ENCODE measurements around the gene SPRY2.
A peak's percentile ranks its signal among the peaks of the same experiment; 100 is the strongest.
"Not testable (repeated sequence)": the region's sequence is repeated elsewhere in the genome, so short reads cannot be mapped to it uniquely, and the experiment has no call there.

SPRY2 gene

DNA sequence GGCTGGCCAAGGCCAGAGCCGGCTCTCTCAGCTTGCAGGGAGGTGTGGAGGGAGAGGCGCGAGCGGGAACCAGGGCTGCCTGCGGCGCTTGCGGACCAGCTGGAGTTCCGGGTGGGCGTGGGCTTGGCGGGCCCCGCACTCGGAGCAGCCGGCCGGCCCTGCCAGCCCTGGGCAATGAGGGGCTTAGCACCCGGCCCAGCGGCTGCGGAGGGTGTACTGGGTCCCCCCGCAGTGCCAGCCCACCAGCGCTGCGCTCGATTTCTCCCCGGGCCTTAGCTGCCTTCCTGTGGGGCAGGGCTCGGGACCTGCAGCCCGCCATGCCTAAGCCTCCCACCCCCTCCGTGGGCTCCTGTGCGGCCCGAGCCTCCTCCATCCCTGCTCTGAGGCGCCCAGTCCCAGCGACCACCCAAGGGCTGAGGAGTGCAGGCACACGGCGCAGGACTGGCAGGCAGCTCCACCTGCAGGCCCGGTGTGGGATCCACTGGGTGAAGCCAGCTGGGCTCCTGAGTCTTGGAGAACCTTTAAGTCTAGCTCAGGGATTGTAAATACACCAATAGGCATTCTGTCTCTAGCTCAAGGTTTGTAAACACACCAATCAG, 14.7 kb upstream of the SPRY2 start:
- not testable (repeated sequence) for DNase-seq (ENCODE audit: low read depth, low spot score); H3K4me3 ChIP-seq (ENCODE audit: low read length); H3K27ac ChIP-seq (ENCODE audit: low read length); H3K27me3 ChIP-seq (ENCODE audit: control insufficient read depth, insufficient read depth, low read length); H3K9me3 ChIP-seq (ENCODE audit: control insufficient read depth, insufficient read depth, low read length); H3K4me1 ChIP-seq (ENCODE audit: control insufficient read depth, insufficient read depth, low read length); H3K36me3 ChIP-seq (ENCODE audit: control insufficient read depth, insufficient read depth, low read length)
- WGBS (ENCODE audit: insufficient coverage, insufficient read length): no CpG with 5 or more reads among the region's 32 CpGs

DNA sequence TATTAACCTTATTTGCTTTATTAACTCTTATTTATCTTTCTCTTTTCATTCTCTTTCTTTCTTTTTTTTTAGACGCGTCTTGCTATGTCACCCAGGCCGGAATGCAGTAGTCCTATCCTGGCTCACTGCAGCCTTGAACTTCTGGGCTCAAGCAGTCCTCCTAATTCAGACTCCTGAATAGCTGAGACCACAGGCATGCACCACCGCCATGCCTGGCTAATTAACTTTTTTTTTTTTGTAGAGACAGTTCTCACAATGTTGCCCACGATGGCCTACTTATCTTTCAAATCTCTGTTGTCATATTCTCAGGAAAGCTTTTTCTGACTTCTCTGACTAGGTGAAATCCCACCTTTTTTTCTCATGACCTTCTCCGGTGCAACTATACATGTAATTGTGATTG, 7.8 kb upstream of the SPRY2 start:
- no peaks in the 10 kb centered on the region for H3K27me3 ChIP-seq (ENCODE audit: control insufficient read depth, insufficient read depth, low read length)
- no peak for DNase-seq (ENCODE audit: low read depth, low spot score)
- no peaks in the 10 kb centered on the region for H3K36me3 ChIP-seq (ENCODE audit: control insufficient read depth, insufficient read depth, low read length)

DNA sequence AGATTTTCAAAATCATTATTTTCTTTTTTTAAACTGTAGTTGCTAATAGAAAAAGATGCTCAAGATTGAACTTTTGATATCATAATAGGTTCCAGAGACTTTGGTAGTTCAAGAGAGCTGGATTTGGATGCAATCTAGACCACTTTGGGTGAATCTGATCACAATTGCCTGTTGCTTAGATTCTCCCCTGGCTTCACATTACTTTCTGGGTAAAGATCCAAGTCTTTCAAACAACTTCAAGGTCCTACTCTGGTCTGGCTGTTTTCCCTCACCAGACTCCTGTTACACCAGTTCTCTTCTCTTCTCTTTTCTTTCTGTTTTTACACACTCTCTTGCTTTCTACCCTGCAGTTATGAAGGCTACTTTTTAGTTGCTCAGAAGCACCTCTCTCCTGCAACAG, 7.4 kb upstream of the SPRY2 start:
- H3K4me3 ChIP-seq (ENCODE audit: low read length): no peak overlapping the region
- H3K9me3 ChIP-seq (ENCODE audit: control insufficient read depth, insufficient read depth, low read length): no peaks in the 10 kb centered on the region
- no peaks in the 10 kb centered on the region for H3K4me1 ChIP-seq (ENCODE audit: control insufficient read depth, insufficient read depth, low read length)
- H3K27me3 ChIP-seq (ENCODE audit: control insufficient read depth, insufficient read depth, low read length): no peaks in the 10 kb centered on the region
- DNase-seq (ENCODE audit: low read depth, low spot score): no peak
- no peak overlapping the region for H3K27ac ChIP-seq (ENCODE audit: low read length)
- no peaks in the 10 kb centered on the region for H3K36me3 ChIP-seq (ENCODE audit: control insufficient read depth, insufficient read depth, low read length)

More for the DNA sequence above, 7.8 kb upstream of the SPRY2 start:
- no peak overlapping the region for H3K4me3 ChIP-seq (ENCODE audit: low read length)
- no peaks in the 10 kb centered on the region for H3K9me3 ChIP-seq (ENCODE audit: control insufficient read depth, insufficient read depth, low read length)
- no peaks in the 10 kb centered on the region for H3K4me1 ChIP-seq (ENCODE audit: control insufficient read depth, insufficient read depth, low read length)
- 100% methylated on average over 2 of the region's 6 CpGs for WGBS (ENCODE audit: insufficient coverage, insufficient read length)
- no peak overlapping the region for H3K27ac ChIP-seq (ENCODE audit: low read length)

DNA sequence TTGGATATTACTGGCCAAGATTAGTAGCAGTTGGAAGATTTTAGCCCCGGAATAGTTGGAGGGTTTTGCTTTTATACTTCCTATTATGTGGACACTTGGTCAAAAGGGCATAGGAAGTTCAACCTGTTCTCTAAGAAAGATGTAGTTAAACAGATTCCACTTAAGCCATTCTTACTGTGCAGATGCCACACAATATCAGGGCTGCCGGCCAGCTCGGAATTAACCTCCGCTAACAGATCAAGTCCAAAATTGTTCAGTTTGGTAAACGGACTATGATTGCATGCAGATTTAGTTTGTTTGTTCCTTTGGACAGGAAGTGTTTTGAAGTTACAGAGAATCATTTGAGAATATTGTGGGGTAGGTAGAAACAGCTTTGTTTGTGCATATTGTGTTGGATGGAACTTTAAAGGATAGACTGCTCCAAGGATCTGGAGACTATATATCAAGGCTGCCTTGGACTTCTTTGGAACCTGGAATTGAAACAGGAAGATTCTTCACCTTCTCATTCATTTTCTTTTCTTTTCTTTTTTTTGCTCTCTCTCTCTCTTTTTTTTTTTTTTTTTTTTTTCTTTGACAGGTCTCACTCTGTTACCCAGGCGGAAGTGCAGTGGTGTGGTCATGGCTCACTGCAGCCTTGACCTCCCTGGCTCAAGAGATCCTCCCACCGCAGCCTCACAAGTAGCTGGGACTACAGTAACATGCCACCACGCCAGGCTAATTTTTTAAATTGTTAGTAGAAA, 5.0 kb upstream of the SPRY2 start:
- WGBS (ENCODE audit: insufficient coverage, insufficient read length): no CpG with 5 or more reads among the region's 8 CpGs
- 0 out of 2 replicates have a peak, but pooled peaks cover 1% of the 10 kb centered on the region for H3K4me1 ChIP-seq (ENCODE audit: control insufficient read depth, insufficient read depth, low read length)
- H3K9me3 ChIP-seq (ENCODE audit: control insufficient read depth, insufficient read depth, low read length): no peaks in the 10 kb centered on the region
- no peak for DNase-seq (ENCODE audit: low read depth, low spot score)
- no peak overlapping the region for H3K4me3 ChIP-seq (ENCODE audit: low read length)
- no peak overlapping the region for H3K27ac ChIP-seq (ENCODE audit: low read length)
- H3K27me3 ChIP-seq (ENCODE audit: control insufficient read depth, insufficient read depth, low read length): no peaks in the 10 kb centered on the region
- H3K36me3 ChIP-seq (ENCODE audit: control insufficient read depth, insufficient read depth, low read length): no peaks in the 10 kb centered on the region

DNA sequence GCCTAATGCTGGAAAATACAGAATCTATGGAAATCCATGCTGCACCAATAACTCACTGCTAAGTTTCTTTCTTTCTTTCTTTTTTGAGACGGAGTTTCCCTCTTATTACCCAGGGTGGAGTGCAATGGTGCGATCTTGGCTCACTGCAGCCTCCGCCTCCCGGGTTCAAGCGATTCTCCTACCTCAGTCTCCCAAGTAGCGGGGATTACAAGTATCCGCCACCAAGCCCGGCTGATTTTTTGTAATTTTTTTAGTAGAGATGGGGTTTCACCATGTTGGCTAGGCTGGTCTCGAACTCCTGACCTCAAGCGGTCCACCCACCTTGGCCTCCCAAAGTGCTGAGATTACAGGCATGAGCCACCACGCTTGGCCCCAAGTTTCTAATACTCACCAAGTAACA, 3.1 kb upstream of the SPRY2 start:
- not testable (repeated sequence) for H3K27ac ChIP-seq (ENCODE audit: low read length); DNase-seq (ENCODE audit: low read depth, low spot score); H3K4me3 ChIP-seq (ENCODE audit: low read length); H3K4me1 ChIP-seq (ENCODE audit: control insufficient read depth, insufficient read depth, low read length); H3K9me3 ChIP-seq (ENCODE audit: control insufficient read depth, insufficient read depth, low read length); H3K27me3 ChIP-seq (ENCODE audit: control insufficient read depth, insufficient read depth, low read length); H3K36me3 ChIP-seq (ENCODE audit: control insufficient read depth, insufficient read depth, low read length)
- no CpG with 5 or more reads among the region's 11 CpGs for WGBS (ENCODE audit: insufficient coverage, insufficient read length)

DNA sequence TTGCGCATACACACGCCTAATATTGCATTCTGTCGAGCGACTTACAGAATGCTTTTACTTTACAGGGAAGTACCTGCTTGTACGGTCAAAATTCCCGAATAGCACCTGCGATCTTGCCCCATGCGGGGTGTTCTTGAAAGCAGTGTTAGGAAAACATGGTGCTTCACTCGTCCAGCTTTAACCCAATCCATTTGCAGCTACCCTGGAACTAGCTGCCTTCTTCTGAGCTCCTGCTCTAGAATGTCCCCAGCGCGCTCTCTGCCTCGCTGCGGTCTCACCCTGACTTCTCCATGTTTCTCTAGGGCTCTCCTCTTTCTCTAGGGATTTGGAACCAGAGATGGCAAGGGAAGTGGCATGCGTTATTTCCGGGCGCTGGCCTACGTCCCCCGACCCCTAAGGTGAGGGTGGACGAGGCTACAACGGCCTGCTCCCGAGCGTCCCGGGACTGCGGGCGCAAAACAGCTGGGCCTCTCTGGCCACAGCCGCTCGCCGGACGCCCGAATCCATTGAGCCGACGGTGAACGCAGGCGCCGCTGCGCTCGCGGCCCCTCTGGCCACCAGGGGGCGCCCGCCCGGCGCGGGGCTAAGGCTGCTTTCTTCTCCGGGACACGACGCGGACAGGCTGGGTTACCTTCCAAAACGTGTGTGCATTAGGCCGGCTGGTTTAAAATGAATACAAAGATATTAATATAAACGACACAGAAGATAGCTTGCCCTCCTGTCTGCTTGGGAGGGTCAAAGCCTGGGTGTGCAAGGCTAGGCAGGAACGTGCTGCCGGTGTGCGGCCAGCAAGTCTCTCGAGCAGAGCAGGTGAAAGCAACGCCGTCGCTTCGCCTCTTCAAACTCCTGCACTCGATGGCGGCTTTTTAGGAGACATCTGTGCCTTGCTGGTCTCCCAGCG, 1.8 kb upstream of the SPRY2 start:
- Histone ChIP-seq H3K9me3 (ENCODE audit: control insufficient read depth, insufficient read depth, low read length) (no peaks in the 10 kb centered on the region), H3K27me3 (ENCODE audit: control insufficient read depth, insufficient read depth, low read length) (no peaks in the 10 kb centered on the region), H3K4me3 (ENCODE audit: low read length) (peak overlapping the region; percentile 49; the same call in 1 of the 2 replicates), H3K36me3 (ENCODE audit: control insufficient read depth, insufficient read depth, low read length) (no peaks in the 10 kb centered on the region), H3K27ac (ENCODE audit: low read length) (no peak overlapping the region), H3K4me1 (ENCODE audit: control insufficient read depth, insufficient read depth, low read length) (0 out of 2 replicates have a peak, but pooled peaks cover 1% of the 10 kb centered on the region)
- no CpG with 5 or more reads among the region's 61 CpGs for WGBS (ENCODE audit: insufficient coverage, insufficient read length)
- DNase-seq (ENCODE audit: low read depth, low spot score): no peak

DNA sequence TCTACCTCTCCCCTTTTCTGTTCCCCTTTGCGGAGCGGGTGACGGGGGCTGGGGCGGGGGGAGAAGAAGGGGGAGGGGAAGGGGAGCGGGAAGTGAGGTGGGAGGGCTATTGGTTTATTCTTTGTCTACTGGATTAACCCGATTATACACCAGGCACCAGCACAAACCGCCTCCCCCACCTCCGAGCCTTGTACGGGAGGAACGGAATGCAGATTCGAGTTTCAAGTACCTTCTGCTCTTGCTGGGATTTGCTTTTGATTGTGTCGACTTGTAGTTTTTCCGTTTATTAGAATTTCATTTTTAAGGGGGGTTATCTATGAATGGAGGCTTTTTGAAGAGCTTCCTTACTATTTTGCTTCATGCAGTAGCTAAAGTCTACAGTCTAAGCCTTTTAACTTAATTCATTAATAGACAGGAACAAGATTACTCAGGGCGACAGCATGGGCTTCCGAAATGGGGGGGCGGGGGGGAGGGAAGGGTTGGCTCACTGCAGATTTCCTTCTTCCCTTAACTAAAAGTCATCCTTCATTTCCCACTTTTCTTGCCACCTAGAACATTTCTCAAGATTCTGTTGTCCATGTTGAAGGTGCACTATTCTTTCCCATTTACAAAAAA, 937 bp upstream of the SPRY2 start:
- no CpG with 5 or more reads among the region's 16 CpGs for WGBS (ENCODE audit: insufficient coverage, insufficient read length)
- Histone ChIP-seq H3K4me3 (ENCODE audit: low read length) (peak overlapping the region; percentile 85; the same call in 1 of the 2 replicates), H3K4me1 (ENCODE audit: control insufficient read depth, insufficient read depth, low read length) (0 out of 2 replicates have a peak, but pooled peaks cover 1% of the 10 kb centered on the region), H3K27me3 (ENCODE audit: control insufficient read depth, insufficient read depth, low read length) (no peaks in the 10 kb centered on the region), H3K27ac (ENCODE audit: low read length) (no peak overlapping the region), H3K36me3 (ENCODE audit: control insufficient read depth, insufficient read depth, low read length) (peaks cover 6% of the 10 kb centered on the region), H3K9me3 (ENCODE audit: control insufficient read depth, insufficient read depth, low read length) (no peaks in the 10 kb centered on the region)
- DNase-seq (ENCODE audit: low read depth, low spot score): no peak

DNA sequence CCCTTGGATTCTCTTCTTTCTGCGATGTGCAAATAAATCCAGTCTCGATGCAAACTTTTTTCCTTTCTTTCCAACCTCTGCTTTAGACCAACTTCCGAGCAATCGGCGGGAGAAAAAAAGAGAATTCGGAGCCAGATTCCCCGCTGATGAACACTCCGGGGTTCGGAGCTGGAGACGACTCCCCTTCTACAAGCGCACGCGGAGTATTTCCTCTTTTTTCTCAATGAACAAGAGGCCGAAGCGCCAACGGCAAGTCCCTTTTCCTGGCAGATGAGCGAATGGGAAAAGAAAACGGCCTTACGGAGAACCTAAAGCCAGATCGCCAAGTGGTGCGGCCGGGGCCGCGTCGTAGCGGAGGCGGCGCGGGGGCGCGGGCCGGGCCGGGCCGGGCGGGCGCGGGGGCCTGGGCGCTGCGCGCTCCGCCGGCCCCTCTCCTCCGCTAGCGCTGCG, 250 bp downstream of the SPRY2 start:
- DNase-seq (ENCODE audit: low read depth, low spot score): no peak
- H3K9me3 ChIP-seq (ENCODE audit: control insufficient read depth, insufficient read depth, low read length): no peaks in the 10 kb centered on the region
- H3K4me1 ChIP-seq (ENCODE audit: control insufficient read depth, insufficient read depth, low read length): 0 out of 2 replicates have a peak, but pooled peaks cover 1% of the 10 kb centered on the region
- H3K27me3 ChIP-seq (ENCODE audit: control insufficient read depth, insufficient read depth, low read length): no peaks in the 10 kb centered on the region
- peak overlapping the region; percentile 85 for H3K4me3 ChIP-seq (ENCODE audit: low read length)
- H3K27ac ChIP-seq (ENCODE audit: low read length): peak overlapping the region; percentile 19
- WGBS (ENCODE audit: insufficient coverage, insufficient read length): no CpG with 5 or more reads among the region's 45 CpGs
- peaks cover 8% of the 10 kb centered on the region for H3K36me3 ChIP-seq (ENCODE audit: control insufficient read depth, insufficient read depth, low read length)

DNA sequence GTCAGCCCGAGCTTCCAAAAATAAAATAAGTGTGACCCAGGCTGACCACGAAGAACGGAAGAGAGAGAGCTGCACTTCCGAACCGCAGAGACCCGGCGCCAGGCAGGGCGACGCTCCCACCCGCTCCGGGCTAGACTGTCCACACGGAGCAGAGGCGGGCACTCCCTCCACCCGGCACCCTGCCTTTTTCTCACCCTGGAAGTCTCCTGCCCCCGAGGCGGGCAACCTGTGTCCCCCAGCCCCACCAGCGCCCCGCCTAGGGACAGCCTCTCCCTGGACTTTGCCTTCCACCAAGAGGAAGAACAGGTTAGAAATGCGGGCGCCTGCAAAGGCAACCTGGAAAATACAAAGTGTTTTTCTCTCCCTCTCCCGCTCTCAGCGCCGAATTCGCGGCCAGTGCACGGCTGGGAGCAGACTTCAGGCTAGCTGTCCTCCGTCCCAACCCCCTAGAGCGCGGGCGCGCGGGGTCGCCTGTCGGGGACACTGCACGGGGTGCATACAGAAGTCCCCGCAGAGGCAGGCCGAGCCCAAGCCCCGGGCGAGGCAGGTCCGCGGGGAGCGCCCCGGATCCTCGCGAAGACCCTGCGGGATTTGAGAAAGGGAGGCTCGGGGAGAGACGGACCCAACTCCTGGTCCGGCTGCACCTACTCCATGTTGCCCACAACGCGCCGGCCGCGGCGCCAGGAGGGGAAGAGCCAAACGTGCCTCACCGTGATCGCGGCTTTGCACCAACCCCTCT, 845 bp downstream of the SPRY2 start:
- Histone ChIP-seq H3K4me3 (ENCODE audit: low read length) (peak overlapping the region; percentile 85), H3K36me3 (ENCODE audit: control insufficient read depth, insufficient read depth, low read length) (peaks cover 8% of the 10 kb centered on the region), H3K27me3 (ENCODE audit: control insufficient read depth, insufficient read depth, low read length) (no peaks in the 10 kb centered on the region), H3K27ac (ENCODE audit: low read length) (peak overlapping the region; percentile 19), H3K9me3 (ENCODE audit: control insufficient read depth, insufficient read depth, low read length) (no peaks in the 10 kb centered on the region), H3K4me1 (ENCODE audit: control insufficient read depth, insufficient read depth, low read length) (0 out of 2 replicates have a peak, but pooled peaks cover 1% of the 10 kb centered on the region)
- WGBS (ENCODE audit: insufficient coverage, insufficient read length): no CpG with 5 or more reads among the region's 59 CpGs
- no peak for DNase-seq (ENCODE audit: low read depth, low spot score)

All from iPS DF 6.9 (cell line).